Suppressor macrophage treated with lipopolysaccharide for 1 hour (primary cell): ENCODE measurements around the gene MEIS2.

Source experiments
- DNase-seq, 3 donors: peaks; one replicate each; pipeline ENCODE4 v3.0.0-alpha.2; 2020 to 2022

MEIS2 gene

GRCh38 chr15:36863570-36863969 lies 236.8 kb downstream of the MEIS2 start:
- no peak for DNase-seq

- no peak for DNase-seq
Measured at GRCh38 chr15:36860792-36861191, 239.6 kb downstream of the MEIS2 start.

- DNase-seq = no peak
Measured at GRCh38 chr15:36858423-36858822, 241.9 kb downstream of the MEIS2 start.

- no peak for DNase-seq
Measured at GRCh38 chr15:36856339-36856973, 243.9 kb downstream of the MEIS2 start.

GRCh38 chr15:36850864-36851263 lies 249.5 kb downstream of the MEIS2 start:
- no peak for DNase-seq

GRCh38 chr15:36845270-36845669 lies 255.1 kb downstream of the MEIS2 start:
- DNase-seq = no peak

GRCh38 chr15:36844534-36844998 lies 255.8 kb downstream of the MEIS2 start:
- no peak for DNase-seq

- no peak for DNase-seq
Measured at GRCh38 chr15:36843822-36844221, 256.5 kb downstream of the MEIS2 start.

- DNase-seq = no peak
Measured at GRCh38 chr15:36841193-36841592, 259.2 kb downstream of the MEIS2 start.
